Right cardiac atrium (tissue), 5 donors: ENCODE results near the gene TRIM16. TPM values are rescaled to one million over a fixed set of nuclear protein-coding genes. Genes with fewer than 3 reads are reported as not detected.
A peak's percentile ranks its signal among the peaks of the same experiment; 100 is the strongest.
"Not testable (repeated sequence)": the region's sequence is repeated elsewhere in the genome, so short reads cannot be mapped to it uniquely, and the experiment has no call there.

Experiments used
- ATAC-seq, 2 donors: fragments of 200-7000 bp; cut with Tn5 transposase; one replicate each; pipeline versions ENCODE4 v1.8.0 to v1.9.1; 2020; ENCODE audit warnings: moderate library complexity in 2 of 2, mild to moderate bottlenecking in 1 of 2
- DNase-seq, 3 donors: peaks; one replicate each; pipeline ENCODE4 v3.0.0-alpha.2; 2020
- H3K27ac ChIP-seq: one replicate; pipeline ENCODE4 v1.5.1; 2013; ENCODE audit warnings: mild to moderate bottlenecking, low read length, control low read depth, moderate library complexity
- H3K27me3 ChIP-seq: one replicate; pipeline ENCODE4 v1.6.1; 2013; ENCODE audit not compliant: control insufficient read depth, insufficient read depth
- H3K4me1 ChIP-seq: one replicate; pipeline ENCODE4 v1.6.1; 2013; ENCODE audit warnings: low read length; ENCODE audit not compliant: control insufficient read depth, insufficient read depth
- H3K4me3 ChIP-seq: one replicate; pipeline ENCODE4 v1.5.1; 2013; ENCODE audit warnings: low read length, control low read depth
- H3K9me3 ChIP-seq: one replicate; pipeline ENCODE4 v1.6.1; 2013; ENCODE audit warnings: low read length; ENCODE audit not compliant: control insufficient read depth
- WGBS: extraction: QIAGEN DNeasy Blood & Tissue Kit; methylation state at CpG from one replicate; pipeline ENCODE4 v1.1.7; 2013; 5-methylcytosine and 5-hydroxymethylcytosine counted together
- intact Hi-C, 4 donors: fragments of 100-400 bp; cut with DNase I; formaldehyde crosslinking; loops; one replicate each; pipeline versions ENCODE4 v1.11.0 to v1.14.0; 2022 to 2023
- long read RNA-seq, 4 donors: library from polyadenylated mRNA; unstranded; transcript quantifications; one replicate each; pipeline ENCODE4 v2.0.0, GENCODE V29; 2020 to 2021
- polyA plus RNA-seq: library from polyadenylated mRNA; stranded (reverse); fragments of 200-250 nt; gene quantifications from one replicate; pipeline ENCODE4 v1.2.3, GENCODE V29; 2013
- total RNA-seq, 4 donors: library from RNA; stranded (reverse); fragmentation: NEBNext Ultra II Directional; extraction: Animal tissue kit (Norgen Biotek cat#: 25700); gene quantifications; one replicate each; pipeline ENCODE4 v1.2.1, GENCODE V29; 2021
- donor health status: healthy with polysubstance abuse.
- donor health status: DM: no; HTN: yes; CAD: no.
- donor health status: DM: no; HTN: no; CAD: no.
- donor health status: DM: no; HTN: yes; CAD: no; lungs with severe emphysema.
- donor health status: DM: yes; HTN: yes; CAD: no.

Gene TRIM16
- 10 to 100 TPM; 19.6 to 42.0 (median 33.0) TPM for total RNA-seq
- 17.9 TPM for polyA plus RNA-seq
- long read RNA-seq, donor 1, transcript TRIM16-211 (5 exons, 1,979 nt): major isoform, 31 of 94 reads
- long read RNA-seq, donor 1, partial matches to known transcripts: 53 of 94 reads
- long read RNA-seq, donor 1, other reads (novel, unspliced or antisense): 10 of 94 reads
- long read RNA-seq, donor 2, transcript TRIM16-211 (5 exons, 1,979 nt): major isoform, 8 of 31 reads
- long read RNA-seq, donor 2, partial matches to known transcripts: 15 of 31 reads
- long read RNA-seq, donor 2, other reads (novel, unspliced or antisense): 6 of 31 reads
- long read RNA-seq, donor 3, transcript TRIM16-211 (5 exons, 1,979 nt): major isoform, 31 of 141 reads
- long read RNA-seq, donor 3, partial matches to known transcripts: 82 of 141 reads
- long read RNA-seq, donor 3, other reads (novel, unspliced or antisense): 26 of 141 reads
- long read RNA-seq, donor 4, transcript TRIM16-211 (5 exons, 1,979 nt): major isoform, 20 of 48 reads
- long read RNA-seq, donor 4, partial matches to known transcripts: 23 of 48 reads
- long read RNA-seq, donor 4, other reads (novel, unspliced or antisense): 3 of 48 reads

GRCh38 chr17:15683824-15684478 lies at the start of gene TRIM16:
TSS of gene TRIM16 (minus strand) at chr17:15684311. CDS start at chr17:15651609, 32,702 bp downstream.
- ATAC-seq: peak; percentile 96 to 97
- 2% methylated on average over 33 of the region's 35 CpGs for WGBS
- intact Hi-C loops, H3K9me3 ChIP-seq, H3K4me1 ChIP-seq, H3K27me3 ChIP-seq: not testable (repeated sequence)
- H3K4me3 ChIP-seq: peak within 1 kb of the TSS; percentile 61
- DNase-seq: peak; percentile 81 to 93 (median 92)
- peak within 1 kb of the TSS; percentile 28 for H3K27ac ChIP-seq

- intact Hi-C loops, H3K9me3 ChIP-seq, H3K4me1 ChIP-seq, H3K4me3 ChIP-seq, ATAC-seq, H3K27ac ChIP-seq, H3K27me3 ChIP-seq, DNase-seq: not testable (repeated sequence)
- 92% methylated on average over 8 of the region's 10 CpGs for WGBS
These were observed 49.2 kb upstream of the TRIM16 start for GRCh38 chr17:15733174-15733789.

GRCh38 chr17:15731900-15732299 lies 47.8 kb upstream of the TRIM16 start, which contains the start of gene TBC1D26:
TSS of gene TBC1D26 (plus strand) at chr17:15732283. CDS start at chr17:15735349, 3,066 bp downstream.
- WGBS: 78% methylated on average over 8 of the region's 10 CpGs
- intact Hi-C loops, DNase-seq: not testable (repeated sequence)

GRCh38 chr17:15730535-15730934 lies 46.4 kb upstream of the TRIM16 start:
- intact Hi-C loops, ATAC-seq, H3K4me1 ChIP-seq, H3K4me3 ChIP-seq, H3K9me3 ChIP-seq, DNase-seq, H3K27ac ChIP-seq, H3K27me3 ChIP-seq: not testable (repeated sequence)
- WGBS: 81% methylated on average over 6 of the region's 14 CpGs

More at GRCh38 chr17:15731900-15732299, 47.8 kb upstream of the TRIM16 start, which contains the start of gene TBC1D26:
- H3K27me3 ChIP-seq, H3K9me3 ChIP-seq, ATAC-seq, H3K27ac ChIP-seq, H3K4me3 ChIP-seq, H3K4me1 ChIP-seq: not testable (repeated sequence)

- intact Hi-C loops, H3K9me3 ChIP-seq: not testable (repeated sequence)
- WGBS: 97% methylated on average over 11 of the region's 11 CpGs
These were observed 32.8 kb upstream of the TRIM16 start for GRCh38 chr17:15716601-15717563.

GRCh38 chr17:15708879-15709278 lies 24.8 kb upstream of the TRIM16 start:
- DNase-seq, H3K27me3 ChIP-seq, H3K27ac ChIP-seq, ATAC-seq, H3K4me1 ChIP-seq, H3K9me3 ChIP-seq, H3K4me3 ChIP-seq, intact Hi-C loops: not testable (repeated sequence)
- 98% methylated on average over 3 of the region's 3 CpGs for WGBS

More at GRCh38 chr17:15716601-15717563, 32.8 kb upstream of the TRIM16 start:
- ATAC-seq, H3K4me3 ChIP-seq, DNase-seq, H3K27me3 ChIP-seq, H3K27ac ChIP-seq, H3K4me1 ChIP-seq: not testable (repeated sequence)

GRCh38 chr17:15704813-15705212 lies 20.7 kb upstream of the TRIM16 start:
- H3K9me3 ChIP-seq, intact Hi-C loops, ATAC-seq, H3K4me1 ChIP-seq, H3K27ac ChIP-seq, DNase-seq, H3K4me3 ChIP-seq, H3K27me3 ChIP-seq: not testable (repeated sequence)
- 99% methylated on average over 32 of the region's 32 CpGs for WGBS

- H3K9me3 ChIP-seq, H3K27me3 ChIP-seq, H3K4me1 ChIP-seq, H3K27ac ChIP-seq, H3K4me3 ChIP-seq, intact Hi-C loops, ATAC-seq: not testable (repeated sequence)
- DNase-seq: peak in 2 of 3 donors; percentile 38 to 50
- WGBS: 98% methylated on average over 27 of the region's 33 CpGs
These were observed 20.1 kb upstream of the TRIM16 start for GRCh38 chr17:15704239-15704638.

- not testable (repeated sequence) for H3K27ac ChIP-seq
- WGBS: 0% methylated on average over 12 of the region's 21 CpGs
These were observed 15.8 kb upstream of the TRIM16 start for GRCh38 chr17:15699937-15700336.

GRCh38 chr17:15699413-15699924 lies 15.4 kb upstream of the TRIM16 start, which contains the start of gene ZNF286A:
TSS of gene ZNF286A (plus strand) at chr17:15699752. CDS start at chr17:15700330, 578 bp downstream.
- under 1% methylated on average over 44 of the region's 44 CpGs for WGBS
- intact Hi-C loops: not testable (repeated sequence)
- DNase-seq: peak; percentile 99 to 100 (median 99)

More at GRCh38 chr17:15699937-15700336, 15.8 kb upstream of the TRIM16 start:
- ATAC-seq: peak; percentile 12 to 53
- H3K4me1 ChIP-seq, H3K27me3 ChIP-seq, intact Hi-C loops, DNase-seq, H3K9me3 ChIP-seq: not testable (repeated sequence)
- peak overlapping the region; percentile 8 for H3K4me3 ChIP-seq

More at GRCh38 chr17:15699413-15699924, 15.4 kb upstream of the TRIM16 start, which contains the start of gene ZNF286A:
- H3K27ac ChIP-seq, H3K9me3 ChIP-seq, H3K4me1 ChIP-seq, H3K27me3 ChIP-seq: not testable (repeated sequence)
- peak within 1 kb of the TSS; percentile 8 for H3K4me3 ChIP-seq
- peak; percentile 100 for ATAC-seq
